ENCODE results near the gene CPEB1. TPM values are rescaled to one million over a fixed set of nuclear protein-coding genes. Genes with fewer than 3 reads are reported as not detected.

CPEB1 gene
- total and polyA plus RNA-seq, 2 donors (not counting 1 experiment from before 2014, with no cell fraction given), result 8.4 to 62.3 TPM

- H4K20me1 ChIP-seq (ENCODE audit: control insufficient read depth, extremely low read depth, insufficient read depth, low read length), result no peaks in the 10 kb centered on the region
- no peak overlapping the region for H3K9ac ChIP-seq (ENCODE audit: insufficient read depth, low read length)
- H3K79me2 ChIP-seq (ENCODE audit: control insufficient read depth, insufficient read depth, low read length), result peaks cover 13% of the 10 kb centered on the region
- no peak for DNase-seq (ENCODE audit: low read depth in 2 of 2)
- H3K27ac ChIP-seq (ENCODE audit: insufficient read depth, low read length), result no peak overlapping the region
- H3K4me1 ChIP-seq (ENCODE audit: control insufficient read depth, extremely low read depth, insufficient read depth, low read length), result no peaks in the 10 kb centered on the region
- no peak overlapping the region for H2AFZ ChIP-seq (ENCODE audit: low read length)
- H3K36me3 ChIP-seq (ENCODE audit: control insufficient read depth, insufficient read depth, low read length), result peaks cover 18% of the 10 kb centered on the region
- H3K9me3 ChIP-seq (ENCODE audit: control insufficient read depth, insufficient read depth, low read depth, low read length), result no peaks in the 10 kb centered on the region
- no peaks in the 10 kb centered on the region for H3K27me3 ChIP-seq (ENCODE audit: control insufficient read depth, insufficient read depth, low read length)
- no peak overlapping the region for H3K4me3 ChIP-seq (replicated peaks in 1 of 4; ENCODE audit: control extremely low read depth in 1 of 4, insufficient read depth in 1 of 4, low read depth in 3 of 4, low read length in 4 of 4)
- no peak for TF ChIP-seq CTCF (conservative IDR thresholded peaks at IDR 0.05 in 1 of 2, IDR thresholded peaks at IDR 0.05 in 1 of 2; ENCODE audit: low read depth in 1 of 2, low read length in 2 of 2)
- no peak for TF ChIP-seq EZH2 (IDR thresholded peaks at IDR 0.05; ENCODE audit: low read length, missing control alignments)
- H3K4me2 ChIP-seq (ENCODE audit: extremely low read depth, insufficient read depth, low read length), result no peak overlapping the region
Measured at GRCh38 chr15:82532991-82533481, 114.1 kb downstream of the CPEB1 start.

GRCh38 chr15:82532383-82532990 lies 114.7 kb downstream of the CPEB1 start:
- no peaks in the 10 kb centered on the region for H3K9me3 ChIP-seq (ENCODE audit: control insufficient read depth, insufficient read depth, low read depth, low read length)
- peaks cover 7% of the 10 kb centered on the region for H3K79me2 ChIP-seq (ENCODE audit: control insufficient read depth, insufficient read depth, low read length)
- no peaks in the 10 kb centered on the region for H4K20me1 ChIP-seq (ENCODE audit: control insufficient read depth, extremely low read depth, insufficient read depth, low read length)
- no peak overlapping the region for H3K4me3 ChIP-seq (replicated peaks in 1 of 4; ENCODE audit: control extremely low read depth in 1 of 4, insufficient read depth in 1 of 4, low read depth in 3 of 4, low read length in 4 of 4)
- H3K4me2 ChIP-seq (ENCODE audit: extremely low read depth, insufficient read depth, low read length), result no peak overlapping the region
- no peaks in the 10 kb centered on the region for H3K27me3 ChIP-seq (ENCODE audit: control insufficient read depth, insufficient read depth, low read length)
- H2AFZ ChIP-seq (ENCODE audit: low read length), result no peak overlapping the region
- H3K36me3 ChIP-seq (ENCODE audit: control insufficient read depth, insufficient read depth, low read length), result peaks cover 16% of the 10 kb centered on the region
- TF ChIP-seq EZH2 (IDR thresholded peaks at IDR 0.05; ENCODE audit: low read length, missing control alignments) (no peak), CTCF (conservative IDR thresholded peaks at IDR 0.05 in 1 of 2, IDR thresholded peaks at IDR 0.05 in 1 of 2; ENCODE audit: low read depth in 1 of 2, low read length in 2 of 2) (no peak)
- H3K9ac ChIP-seq (ENCODE audit: insufficient read depth, low read length), result no peak overlapping the region
- no peak overlapping the region for H3K27ac ChIP-seq (ENCODE audit: insufficient read depth, low read length)
- DNase-seq (ENCODE audit: low read depth in 2 of 2), result no peak
- H3K4me1 ChIP-seq (ENCODE audit: control insufficient read depth, extremely low read depth, insufficient read depth, low read length), result no peaks in the 10 kb centered on the region

GRCh38 chr15:82531496-82532382 lies 115.4 kb downstream of the CPEB1 start:
- Histone ChIP-seq H3K4me2 (ENCODE audit: extremely low read depth, insufficient read depth, low read length) (no peak overlapping the region), H3K27ac (ENCODE audit: insufficient read depth, low read length) (no peak overlapping the region), H3K27me3 (ENCODE audit: control insufficient read depth, insufficient read depth, low read length) (no peaks in the 10 kb centered on the region), H3K9ac (ENCODE audit: insufficient read depth, low read length) (no peak overlapping the region), H2AFZ (ENCODE audit: low read length) (no peak overlapping the region), H3K4me1 (ENCODE audit: control insufficient read depth, extremely low read depth, insufficient read depth, low read length) (no peaks in the 10 kb centered on the region), H3K9me3 (ENCODE audit: control insufficient read depth, insufficient read depth, low read depth, low read length) (no peaks in the 10 kb centered on the region), H3K36me3 (ENCODE audit: control insufficient read depth, insufficient read depth, low read length) (peaks cover 10% of the 10 kb centered on the region), H3K79me2 (ENCODE audit: control insufficient read depth, insufficient read depth, low read length) (peaks cover 2% of the 10 kb centered on the region), H3K4me3 (replicated peaks in 1 of 4; ENCODE audit: control extremely low read depth in 1 of 4, insufficient read depth in 1 of 4, low read depth in 3 of 4, low read length in 4 of 4) (no peak overlapping the region), H4K20me1 (ENCODE audit: control insufficient read depth, extremely low read depth, insufficient read depth, low read length) (no peaks in the 10 kb centered on the region)
- TF ChIP-seq EZH2 (IDR thresholded peaks at IDR 0.05; ENCODE audit: low read length, missing control alignments) (no peak), CTCF (conservative IDR thresholded peaks at IDR 0.05 in 1 of 2, IDR thresholded peaks at IDR 0.05 in 1 of 2; ENCODE audit: low read depth in 1 of 2, low read length in 2 of 2) (no peak)
- DNase-seq (ENCODE audit: low read depth in 2 of 2), result no peak

Measured in fibroblast of lung (primary cell).